ENCODE measurements around the gene MCOLN1. TPM values are rescaled to one million over a fixed set of nuclear protein-coding genes. Genes with fewer than 3 reads are reported as not detected.
A peak's percentile ranks its signal among the peaks of the same experiment; 100 is the strongest.

Gene MCOLN1
- total RNA-seq, result 5.2 TPM

- H3K4me3 ChIP-seq (ENCODE audit: low read length in 3 of 3), result peak within 1 kb of the TSS; percentile 72 to 87 (median 81)
- peak within 1 kb of the TSS; percentile 37 for H3K27ac ChIP-seq (ENCODE audit: low read depth, low read length)
- H3K36me3 ChIP-seq (ENCODE audit: control insufficient read depth in 3 of 3, insufficient read depth in 3 of 3, low read length in 3 of 3), result peaks cover 18 to 20% (median 19%) of the 10 kb centered on the region in 3 donors
- H3K27me3 ChIP-seq (ENCODE audit: control insufficient read depth in 3 of 3, insufficient read depth in 3 of 3, low read length in 3 of 3), result no peaks in the 10 kb centered on the region
- no peaks in the 10 kb centered on the region for H3K9me3 ChIP-seq (ENCODE audit: control insufficient read depth in 3 of 3, low read length in 3 of 3)
- H3K4me1 ChIP-seq (ENCODE audit: control insufficient read depth in 3 of 3, insufficient read depth in 3 of 3, low read length in 3 of 3), result peaks cover 16 to 27% (median 25%) of the 10 kb centered on the region in 3 donors
- peak within 1 kb of the TSS; percentile 76 to 83 (median 82) for H3K9ac ChIP-seq (ENCODE audit: low read depth in 1 of 3, low read length in 3 of 3)
These were observed at the start of gene MCOLN1 for GRCh38 chr19:7522072-7522922. TSS of gene MCOLN1 (plus strand) at chr19:7522624. CDS start at chr19:7522751, 127 bp downstream.

DNA sequence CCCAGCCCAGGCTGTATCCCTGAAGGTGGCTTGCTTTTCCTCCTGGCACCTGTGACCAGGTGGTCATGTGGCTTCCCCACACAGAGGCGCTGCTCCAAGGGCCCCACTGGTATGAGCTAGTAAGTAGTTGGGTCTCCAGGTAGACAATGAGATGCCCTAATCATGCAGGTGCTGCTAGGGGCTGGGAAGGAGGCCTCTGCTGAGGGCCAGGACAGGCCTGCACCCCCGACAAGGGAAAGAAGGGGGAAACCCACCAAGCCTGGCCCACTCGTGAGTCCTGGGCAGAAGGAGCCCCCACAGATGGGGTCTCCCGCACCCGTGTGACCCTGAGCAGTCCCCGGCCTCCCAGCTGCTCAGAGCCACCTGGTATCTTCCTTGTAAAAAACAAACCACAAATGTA lies 46.8 kb upstream of the MCOLN1 start:
- no peak overlapping the region for H3K27ac ChIP-seq (ENCODE audit: low read depth, low read length)
- H3K36me3 ChIP-seq (ENCODE audit: control insufficient read depth in 3 of 3, insufficient read depth in 3 of 3, low read length in 3 of 3), result peaks cover under 1 to 10% (median 10%) of the 10 kb centered on the region in 3 donors
- no peak overlapping the region for H3K9ac ChIP-seq (ENCODE audit: low read depth in 1 of 3, low read length in 3 of 3)
- H3K9me3 ChIP-seq (ENCODE audit: control insufficient read depth in 3 of 3, low read length in 3 of 3), result no peaks in the 10 kb centered on the region
- H3K4me3 ChIP-seq (ENCODE audit: low read length in 3 of 3), result no peak overlapping the region
- H3K4me1 ChIP-seq (ENCODE audit: control insufficient read depth in 3 of 3, insufficient read depth in 3 of 3, low read length in 3 of 3), result peaks cover 0 to 8% (median 3%) of the 10 kb centered on the region in 3 donors
- H3K27me3 ChIP-seq (ENCODE audit: control insufficient read depth in 3 of 3, insufficient read depth in 3 of 3, low read length in 3 of 3), result no peaks in the 10 kb centered on the region

- Histone ChIP-seq H3K4me1 (ENCODE audit: control insufficient read depth in 3 of 3, insufficient read depth in 3 of 3, low read length in 3 of 3) (peaks cover 0 to 8% (median 3%) of the 10 kb centered on the region in 3 donors), H3K27me3 (ENCODE audit: control insufficient read depth in 3 of 3, insufficient read depth in 3 of 3, low read length in 3 of 3) (no peaks in the 10 kb centered on the region), H3K27ac (ENCODE audit: low read depth, low read length) (no peak overlapping the region), H3K4me3 (ENCODE audit: low read length in 3 of 3) (no peak overlapping the region), H3K36me3 (ENCODE audit: control insufficient read depth in 3 of 3, insufficient read depth in 3 of 3, low read length in 3 of 3) (peaks cover 0 to 5% (median 4%) of the 10 kb centered on the region in 3 donors), H3K9me3 (ENCODE audit: control insufficient read depth in 3 of 3, low read length in 3 of 3) (no peaks in the 10 kb centered on the region), H3K9ac (ENCODE audit: low read depth in 1 of 3, low read length in 3 of 3) (no peak overlapping the region)
These were observed 46.2 kb upstream of the MCOLN1 start for GRCh38 chr19:7476241-7476640.

GRCh38 chr19:7476777-7477494 lies 45.5 kb upstream of the MCOLN1 start:
- H3K9me3 ChIP-seq (ENCODE audit: control insufficient read depth in 3 of 3, low read length in 3 of 3), result no peaks in the 10 kb centered on the region
- no peak overlapping the region for H3K9ac ChIP-seq (ENCODE audit: low read depth in 1 of 3, low read length in 3 of 3)
- H3K36me3 ChIP-seq (ENCODE audit: control insufficient read depth in 3 of 3, insufficient read depth in 3 of 3, low read length in 3 of 3), result peaks cover 0 to 1% (median 0%) of the 10 kb centered on the region in 3 donors
- H3K4me3 ChIP-seq (ENCODE audit: low read length in 3 of 3), result no peak overlapping the region
- H3K27ac ChIP-seq (ENCODE audit: low read depth, low read length), result no peak overlapping the region
- no peaks in the 10 kb centered on the region for H3K27me3 ChIP-seq (ENCODE audit: control insufficient read depth in 3 of 3, insufficient read depth in 3 of 3, low read length in 3 of 3)
- peaks cover 0 to 8% (median 3%) of the 10 kb centered on the region in 3 donors for H3K4me1 ChIP-seq (ENCODE audit: control insufficient read depth in 3 of 3, insufficient read depth in 3 of 3, low read length in 3 of 3)

GRCh38 chr19:7477758-7478157 lies 44.7 kb upstream of the MCOLN1 start:
- H3K4me3 ChIP-seq (ENCODE audit: low read length in 3 of 3), result no peak overlapping the region
- H3K36me3 ChIP-seq (ENCODE audit: control insufficient read depth in 3 of 3, insufficient read depth in 3 of 3, low read length in 3 of 3), result no peaks in the 10 kb centered on the region
- H3K4me1 ChIP-seq (ENCODE audit: control insufficient read depth in 3 of 3, insufficient read depth in 3 of 3, low read length in 3 of 3), result peaks cover 0 to 8% (median 6%) of the 10 kb centered on the region in 3 donors
- no peak overlapping the region for H3K9ac ChIP-seq (ENCODE audit: low read depth in 1 of 3, low read length in 3 of 3)
- no peaks in the 10 kb centered on the region for H3K9me3 ChIP-seq (ENCODE audit: control insufficient read depth in 3 of 3, low read length in 3 of 3)
- no peaks in the 10 kb centered on the region for H3K27me3 ChIP-seq (ENCODE audit: control insufficient read depth in 3 of 3, insufficient read depth in 3 of 3, low read length in 3 of 3)
- H3K27ac ChIP-seq (ENCODE audit: low read depth, low read length), result no peak overlapping the region

DNA sequence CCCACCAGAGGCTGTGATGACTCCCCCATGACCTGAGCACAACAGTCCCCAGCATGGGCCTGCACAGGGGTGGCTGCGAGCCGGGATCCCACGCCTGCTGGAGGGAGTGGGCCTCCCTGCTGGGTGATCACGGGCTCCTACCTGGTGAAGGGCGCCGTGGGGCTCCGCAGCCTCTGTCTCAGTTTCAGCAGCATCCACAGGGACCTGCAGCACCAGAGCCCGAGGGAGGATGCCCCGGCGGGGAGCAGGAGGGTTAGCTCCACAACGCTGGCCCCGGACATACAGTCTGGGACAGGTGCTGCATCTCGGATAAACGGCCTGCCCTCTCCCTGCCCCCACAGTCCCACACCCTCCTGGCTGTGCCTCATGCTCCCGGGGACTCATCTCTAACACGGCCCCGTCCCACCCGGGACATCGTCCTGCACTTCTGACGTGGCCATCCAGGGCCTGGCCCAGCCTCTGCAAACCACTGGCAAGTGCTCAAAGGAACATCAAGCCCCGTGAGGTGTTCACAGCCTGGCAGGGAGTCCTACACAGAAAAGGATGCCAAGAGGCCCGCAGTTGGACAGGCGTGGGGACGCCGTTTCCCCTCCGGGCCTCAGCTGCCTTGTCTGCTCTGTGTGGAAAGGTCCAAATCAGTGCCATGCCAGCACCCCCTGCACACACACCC lies 44.1 kb upstream of the MCOLN1 start:
- Histone ChIP-seq H3K9ac (ENCODE audit: low read depth in 1 of 3, low read length in 3 of 3) (no peak overlapping the region), H3K4me3 (ENCODE audit: low read length in 3 of 3) (no peak overlapping the region), H3K27me3 (ENCODE audit: control insufficient read depth in 3 of 3, insufficient read depth in 3 of 3, low read length in 3 of 3) (no peaks in the 10 kb centered on the region)

GRCh38 chr19:7478843-7479227 lies 43.6 kb upstream of the MCOLN1 start:
- Histone ChIP-seq H3K4me1 (ENCODE audit: control insufficient read depth in 3 of 3, insufficient read depth in 3 of 3, low read length in 3 of 3) (peaks cover 0 to 8% (median 6%) of the 10 kb centered on the region in 3 donors), H3K27ac (ENCODE audit: low read depth, low read length) (no peak overlapping the region), H3K27me3 (ENCODE audit: control insufficient read depth in 3 of 3, insufficient read depth in 3 of 3, low read length in 3 of 3) (no peaks in the 10 kb centered on the region), H3K36me3 (ENCODE audit: control insufficient read depth in 3 of 3, insufficient read depth in 3 of 3, low read length in 3 of 3) (no peaks in the 10 kb centered on the region), H3K9me3 (ENCODE audit: control insufficient read depth in 3 of 3, low read length in 3 of 3) (no peaks in the 10 kb centered on the region), H3K9ac (ENCODE audit: low read depth in 1 of 3, low read length in 3 of 3) (no peak overlapping the region), H3K4me3 (ENCODE audit: low read length in 3 of 3) (no peak overlapping the region)

More for the DNA sequence above, 44.1 kb upstream of the MCOLN1 start:
- H3K27ac ChIP-seq (ENCODE audit: low read depth, low read length), result no peak overlapping the region
- H3K4me1 ChIP-seq (ENCODE audit: control insufficient read depth in 3 of 3, insufficient read depth in 3 of 3, low read length in 3 of 3), result peaks cover 0 to 8% (median 6%) of the 10 kb centered on the region in 3 donors
- no peaks in the 10 kb centered on the region for H3K9me3 ChIP-seq (ENCODE audit: control insufficient read depth in 3 of 3, low read length in 3 of 3)
- no peaks in the 10 kb centered on the region for H3K36me3 ChIP-seq (ENCODE audit: control insufficient read depth in 3 of 3, insufficient read depth in 3 of 3, low read length in 3 of 3)

DNA sequence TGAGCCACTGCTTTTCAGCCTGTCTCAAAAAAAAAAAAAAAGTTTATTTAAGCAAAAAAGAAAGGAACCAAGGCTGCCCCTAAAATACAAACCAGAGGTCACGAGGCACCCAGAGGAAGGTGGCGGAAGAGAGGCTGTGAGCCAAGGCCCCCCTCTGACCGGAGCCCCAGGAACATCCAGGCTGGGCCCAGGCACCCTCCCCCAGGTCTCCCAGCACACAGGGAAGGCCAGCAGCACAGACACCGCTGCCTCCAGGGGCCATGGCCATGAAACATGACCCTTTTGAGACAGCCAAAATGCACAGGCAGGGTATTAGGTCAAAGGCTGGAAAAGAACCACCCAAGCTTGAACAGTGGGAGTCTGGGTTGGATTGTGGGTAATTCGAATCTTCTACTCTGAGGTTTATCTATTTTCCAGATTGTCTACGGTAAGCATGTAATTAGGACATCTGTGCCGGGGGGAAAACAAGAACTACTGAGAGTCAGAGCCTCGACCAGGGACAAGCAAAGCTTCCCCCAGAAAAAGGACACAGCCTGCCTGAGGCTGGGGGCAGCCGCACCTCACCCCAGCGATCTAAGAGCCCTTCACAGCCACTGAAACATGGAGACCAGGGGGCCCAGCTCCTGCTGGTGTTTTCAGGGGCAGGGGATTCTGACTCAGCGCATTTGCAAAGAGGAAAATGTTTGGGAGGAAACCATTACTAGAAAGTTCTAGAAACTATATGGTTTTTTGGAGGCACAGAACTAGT lies 42.0 kb upstream of the MCOLN1 start:
- H3K36me3 ChIP-seq (ENCODE audit: control insufficient read depth in 3 of 3, insufficient read depth in 3 of 3, low read length in 3 of 3), result no peaks in the 10 kb centered on the region
- H3K9ac ChIP-seq (ENCODE audit: low read depth in 1 of 3, low read length in 3 of 3), result no peak overlapping the region
- H3K4me1 ChIP-seq (ENCODE audit: control insufficient read depth in 3 of 3, insufficient read depth in 3 of 3, low read length in 3 of 3), result peaks cover 0 to 8% (median 6%) of the 10 kb centered on the region in 3 donors
- peak overlapping the region; percentile 63 for H3K27ac ChIP-seq (ENCODE audit: low read depth, low read length)
- no peak overlapping the region for H3K4me3 ChIP-seq (ENCODE audit: low read length in 3 of 3)
- H3K9me3 ChIP-seq (ENCODE audit: control insufficient read depth in 3 of 3, low read length in 3 of 3), result no peaks in the 10 kb centered on the region
- H3K27me3 ChIP-seq (ENCODE audit: control insufficient read depth in 3 of 3, insufficient read depth in 3 of 3, low read length in 3 of 3), result no peaks in the 10 kb centered on the region

DNA sequence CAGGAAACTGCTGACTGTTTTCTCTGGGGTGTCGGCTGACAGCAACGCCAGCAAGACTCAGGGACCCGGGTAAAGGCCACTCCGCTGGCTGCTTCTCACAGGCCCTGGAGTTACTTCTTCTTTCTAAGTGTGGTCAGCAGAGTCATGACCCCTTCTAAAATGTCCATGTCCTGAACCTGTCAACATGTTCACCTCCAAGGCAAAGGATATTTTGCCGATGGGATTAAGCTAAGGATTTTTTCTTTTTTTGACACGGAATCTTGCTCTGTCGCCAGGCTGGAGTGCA lies 41.5 kb upstream of the MCOLN1 start:
- no peaks in the 10 kb centered on the region for H3K27me3 ChIP-seq (ENCODE audit: control insufficient read depth in 3 of 3, insufficient read depth in 3 of 3, low read length in 3 of 3)
- peak overlapping the region; percentile 63 for H3K27ac ChIP-seq (ENCODE audit: low read depth, low read length)
- no peak overlapping the region for H3K9ac ChIP-seq (ENCODE audit: low read depth in 1 of 3, low read length in 3 of 3)
- no peaks in the 10 kb centered on the region for H3K36me3 ChIP-seq (ENCODE audit: control insufficient read depth in 3 of 3, insufficient read depth in 3 of 3, low read length in 3 of 3)
- H3K4me1 ChIP-seq (ENCODE audit: control insufficient read depth in 3 of 3, insufficient read depth in 3 of 3, low read length in 3 of 3), result peaks cover 0 to 8% (median 6%) of the 10 kb centered on the region in 3 donors
- H3K4me3 ChIP-seq (ENCODE audit: low read length in 3 of 3), result no peak overlapping the region
- no peaks in the 10 kb centered on the region for H3K9me3 ChIP-seq (ENCODE audit: control insufficient read depth in 3 of 3, low read length in 3 of 3)
